Urothelium cell line (cell line): ENCODE data around the gene GPR137.
A peak's percentile ranks its signal among the peaks of the same experiment; 100 is the strongest.
"Not testable (repeated sequence)": the region's sequence is repeated elsewhere in the genome, so short reads cannot be mapped to it uniquely, and the experiment has no call there.

Experiments used
- DNase-seq: peaks from one replicate; pipeline ENCODE4 v3.0.0; 2011; ENCODE audit warnings: low spot score, mixed read lengths
- FAIRE-seq: peaks from 2 replicates; lab custom pipeline; 2011; peaks lifted over from hg19 to GRCh38; lab: Jason Lieb, UNC

GPR137 gene

GRCh38 chr11:64284962-64285884, at the start of gene GPR137:
TSS of gene GPR137 (plus strand) at chr11:64285848. CDS start at chr11:64286525, 677 bp downstream.
- FAIRE-seq = peak; percentile 52

GRCh38 chr11:64237484-64237951, 48.1 kb upstream of the GPR137 start:
- FAIRE-seq = no peak
- no peak for DNase-seq

More at GRCh38 chr11:64284962-64285884, at the start of gene GPR137:
- peak; percentile 85 for DNase-seq

- FAIRE-seq = no peak
- DNase-seq = no peak
Measured at GRCh38 chr11:64238076-64238475, 47.6 kb upstream of the GPR137 start.

GRCh38 chr11:64238999-64239398, 46.6 kb upstream of the GPR137 start:
- DNase-seq = no peak
- FAIRE-seq = no peak

- FAIRE-seq (no peak), DNase-seq (no peak)
Measured at GRCh38 chr11:64239662-64240434, 45.8 kb upstream of the GPR137 start.

- peak; percentile 30 for FAIRE-seq
Measured at GRCh38 chr11:64240435-64241240, 45.0 kb upstream of the GPR137 start, which contains the start of gene FKBP2. TSS of gene FKBP2 (plus strand) at chr11:64241095. CDS start at chr11:64242388, 1,293 bp downstream.

GRCh38 chr11:64241241-64241490, 44.5 kb upstream of the GPR137 start:
- DNase-seq = peak; percentile 97
- no peak for FAIRE-seq

More at GRCh38 chr11:64240435-64241240, 45.0 kb upstream of the GPR137 start, which contains the start of gene FKBP2:
- DNase-seq = peak; percentile 98

- peak; percentile 29 for DNase-seq
- no peak for FAIRE-seq
Measured at GRCh38 chr11:64241491-64242374, 43.9 kb upstream of the GPR137 start.

- no peak for FAIRE-seq
- DNase-seq = no peak
Measured at GRCh38 chr11:64243236-64243854, 42.3 kb upstream of the GPR137 start.

GRCh38 chr11:64244107-64244506, 41.5 kb upstream of the GPR137 start:
- no peak for FAIRE-seq
- DNase-seq = no peak

GRCh38 chr11:64244966-64245365, 40.7 kb upstream of the GPR137 start:
- FAIRE-seq (no peak), DNase-seq (no peak)

- no peak for FAIRE-seq
- DNase-seq = no peak
Measured at GRCh38 chr11:64245401-64245796, 40.2 kb upstream of the GPR137 start.

GRCh38 chr11:64245797-64246620, 39.6 kb upstream of the GPR137 start:
- FAIRE-seq (no peak), DNase-seq (peak; percentile 74)

- DNase-seq, FAIRE-seq: not testable (repeated sequence)
Measured at GRCh38 chr11:64246621-64246870, 39.1 kb upstream of the GPR137 start.

GRCh38 chr11:64246871-64247728, 38.5 kb upstream of the GPR137 start, which contains the start of gene PPP1R14B:
TSS of gene PPP1R14B (minus strand) at chr11:64246943. CDS start at chr11:64246673, 270 bp downstream.
- peak; percentile 91 for DNase-seq
- no peak for FAIRE-seq

GRCh38 chr11:64247729-64248531, 37.7 kb upstream of the GPR137 start:
- FAIRE-seq (no peak), DNase-seq (no peak)

- no peak for FAIRE-seq
- DNase-seq = no peak
Measured at GRCh38 chr11:64248578-64248977, 37.1 kb upstream of the GPR137 start.
